CD14-positive monocyte (primary cell): ENCODE results near the gene SLC1A7. TPM values are rescaled to one million over a fixed set of nuclear protein-coding genes. Genes with fewer than 3 reads are reported as not detected.
A peak's percentile ranks its signal among the peaks of the same experiment; 100 is the strongest.

Source experiments
- DNase-seq, 3 donors: peaks; one replicate each; pipeline ENCODE4 v3.0.0-alpha.2; 2011 to 2022
- H2AFZ ChIP-seq: 2 replicates; pipeline ENCODE4 v1.6.0; 2012; ENCODE audit warnings: mild to moderate bottlenecking, low read depth, low read length, inconsistent platforms; ENCODE audit not compliant: insufficient read depth, poor library complexity, severe bottlenecking
- H3K27ac ChIP-seq, 2 donors: 1 replicate in 1 of 2; 2 replicates in 1 of 2; pipeline ENCODE4 v1.5.1; 2012 to 2013; ENCODE audit warnings: low read length in 2 of 2, control low read depth in 1 of 2, inconsistent platforms in 1 of 2, low read depth in 1 of 2, mild to moderate bottlenecking in 1 of 2
- H3K27me3 ChIP-seq, 2 donors: one replicate each; pipeline versions ENCODE4 v1.6.0 to v1.6.1; 2011 to 2013; ENCODE audit warnings: low read length in 2 of 2; ENCODE audit not compliant: control insufficient read depth in 2 of 2, insufficient read depth in 2 of 2
- H3K36me3 ChIP-seq, 2 donors: replicated peaks in 1 of 2; 1 replicate in 1 of 2; 2 replicates in 1 of 2; pipeline versions ENCODE4 v1.5.1 to v1.6.1; 2012 to 2013; ENCODE audit warnings: low read length in 2 of 2, control low read depth in 1 of 2, inconsistent platforms in 1 of 2, mild to moderate bottlenecking in 1 of 2; ENCODE audit not compliant: insufficient read depth in 2 of 2, control insufficient read depth in 1 of 2
- H3K4me1 ChIP-seq, 2 donors: 1 replicate in 1 of 2; 2 replicates in 1 of 2; pipeline versions ENCODE4 v1.5.1 to v1.6.1; 2012 to 2013; ENCODE audit warnings: low read length in 2 of 2, control low read depth in 1 of 2, inconsistent platforms in 1 of 2, mild to moderate bottlenecking in 1 of 2, moderate library complexity in 1 of 2; ENCODE audit not compliant: insufficient read depth in 2 of 2, control insufficient read depth in 1 of 2
- H3K4me2 ChIP-seq: replicated peaks from 2 replicates; pipeline ENCODE3; 2012; ENCODE audit warnings: low read length, moderate library complexity, mild to moderate bottlenecking; ENCODE audit not compliant: poor library complexity, severe bottlenecking; ENCODE audit errors: extremely low read depth
- H3K4me3 ChIP-seq, 3 experiments: fragments of 200-600 bp in 1 of 3; sonication (generic) in 1 of 3; replicated peaks in 1 of 3; 1 replicate in 2 of 3; 2 replicates in 1 of 3; pipeline ENCODE4 v1.5.1; 2011 to 2013; ENCODE audit warnings: low read length in 3 of 3, mild to moderate bottlenecking in 3 of 3, control low read depth in 2 of 3, low read depth in 2 of 3, inconsistent platforms in 1 of 3, moderate library complexity in 1 of 3
- H3K79me2 ChIP-seq: 2 replicates; pipeline ENCODE4 v1.6.0; 2012; ENCODE audit warnings: mild to moderate bottlenecking, control low read depth, inconsistent platforms, low read length, moderate library complexity; ENCODE audit not compliant: insufficient read depth
- H3K9ac ChIP-seq: 2 replicates; pipeline ENCODE4 v1.6.0; 2017; ENCODE audit warnings: low read length, mild to moderate bottlenecking; ENCODE audit not compliant: insufficient read depth, poor library complexity, severe bottlenecking
- H3K9me3 ChIP-seq, 2 donors: replicated peaks in 1 of 2; 1 replicate in 1 of 2; 2 replicates in 1 of 2; pipeline versions ENCODE4 v1.5.1 to v1.6.1; 2012 to 2013; ENCODE audit warnings: low read length in 2 of 2, control low read depth in 1 of 2; ENCODE audit not compliant: control insufficient read depth in 1 of 2, insufficient read depth in 1 of 2
- H4K20me1 ChIP-seq: 2 replicates; pipeline ENCODE4 v1.6.0; 2012; ENCODE audit warnings: mild to moderate bottlenecking, low read length, control low read depth, moderate library complexity; ENCODE audit not compliant: insufficient read depth
- H3K27ac Mint-ChIP-seq, 7 donors: one replicate each; pipeline ENCODE4 v1.8.0; 2020; ENCODE audit warnings: mild to moderate bottlenecking in 7 of 7, mixed read lengths in 7 of 7, moderate library complexity in 6 of 7, inconsistent platforms in 2 of 7
- H3K27me3 Mint-ChIP-seq, 3 donors: one replicate each; pipeline ENCODE4 v1.8.0; 2021 to 2022; ENCODE audit warnings: low read depth in 3 of 3, mild to moderate bottlenecking in 3 of 3, mixed read lengths in 3 of 3, moderate library complexity in 3 of 3, inconsistent platforms in 1 of 3
- H3K36me3 Mint-ChIP-seq, 2 donors: one replicate each; pipeline ENCODE4 v1.8.0; 2020; ENCODE audit warnings: mixed read lengths in 2 of 2, inconsistent platforms in 1 of 2, mild to moderate bottlenecking in 1 of 2
- H3K4me1 Mint-ChIP-seq: one replicate; pipeline ENCODE4 v1.8.0; 2020; ENCODE audit warnings: mild to moderate bottlenecking, mixed read lengths
- H3K4me3 Mint-ChIP-seq, 2 donors: one replicate each; pipeline ENCODE4 v1.8.0; 2020; ENCODE audit warnings: mild to moderate bottlenecking in 2 of 2, mixed read lengths in 2 of 2, moderate library complexity in 1 of 2
- H3K9me3 Mint-ChIP-seq, 7 donors: one replicate each; pipeline ENCODE4 v1.8.0; 2020 to 2022; ENCODE audit warnings: mixed read lengths in 7 of 7, mild to moderate bottlenecking in 6 of 7, moderate library complexity in 6 of 7, inconsistent platforms in 2 of 7
- CTCF ChIP-seq: fragments of 200-600 bp; IDR thresholded peaks from one replicate; pipeline ENCODE4 v1.8.0; 2022; ENCODE audit warnings: antibody characterized with exemption, mild to moderate bottlenecking
- WGBS: methylation state at CpG from one replicate; pipeline ENCODE4 v1.1.5; 2013; ENCODE audit warnings: missing lambda C conversion rate; ENCODE audit not compliant: insufficient coverage; 5-methylcytosine and 5-hydroxymethylcytosine counted together
- intact Hi-C, 2 donors: fragments of 100-400 bp; cut with micrococcal nuclease; formaldehyde crosslinking; loops; one replicate each; pipeline versions ENCODE4 v1.15.0 to v1.15.1; 2023
- polyA plus RNA-seq, 3 donors: library from polyadenylated mRNA; depleted of rRNA in 1 of 3; unstranded in 2 of 3; stranded (reverse) in 1 of 3; fragments of 300-500 nt in 2 of 3; fragments of >200 nt in 1 of 3; fragmentation: Illumina TruSeq in 2 of 3; gene quantifications; 1 replicate in 2 of 3; 2 replicates in 1 of 3; pipeline ENCODE4 v1.2.3, GENCODE V29; 2012 to 2021

SLC1A7 gene
- polyA plus RNA-seq, 3 donors, result not detected

- Mint-ChIP-seq H3K4me3 (no peak overlapping the region), H3K27ac (peak overlapping the region in 1 of 7 donors; percentile 20), H3K36me3 (no peaks in the 10 kb centered on the region), H3K27me3 (peaks cover 3 to 6% (median 5%) of the 10 kb centered on the region in 3 donors), H3K4me1 (peaks cover 18% of the 10 kb centered on the region), H3K9me3 (peaks cover 0 to 7% (median 0%) of the 10 kb centered on the region in 7 donors)
- Histone ChIP-seq H4K20me1 (no peaks in the 10 kb centered on the region), H3K79me2 (no peaks in the 10 kb centered on the region), H3K27me3 (no peaks in the 10 kb centered on the region), H3K36me3 (no peaks in the 10 kb centered on the region), H3K4me2 (no peak overlapping the region), H3K27ac (no peak overlapping the region), H3K9ac (no peak overlapping the region), H2AFZ (no peak overlapping the region), H3K4me3 (no peak overlapping the region), H3K9me3 (no peaks in the 10 kb centered on the region), H3K4me1 (peaks cover 18 to 19% of the 10 kb centered on the region in 2 donors)
- 95% methylated on average over 20 of the region's 24 CpGs for WGBS
- intact Hi-C loops, result no loop called here
- DNase-seq, result no peak
- TF ChIP-seq CTCF, result no peak
These were observed 27.6 kb downstream of the SLC1A7 start for GRCh38 chr1:53114581-53115400.

DNA sequence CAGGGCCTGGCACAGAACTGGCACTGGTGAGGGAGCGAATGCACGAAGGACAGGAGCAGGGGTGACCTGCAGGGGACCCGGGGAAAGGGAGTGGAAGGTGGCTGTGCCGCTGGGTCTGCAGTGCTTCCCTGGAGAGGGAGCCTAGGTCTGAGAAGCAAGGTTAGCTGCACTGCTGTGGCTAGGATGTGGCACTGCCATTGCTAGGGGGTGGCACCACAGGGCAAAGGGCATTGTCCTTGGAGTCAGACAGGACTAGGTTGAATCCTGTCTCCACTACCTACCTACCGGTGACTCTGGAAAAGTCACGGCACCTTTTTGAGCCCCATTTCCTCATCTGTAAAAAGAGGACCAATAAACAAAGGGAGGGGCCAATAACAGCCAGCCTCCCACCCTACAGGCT lies 28.3 kb downstream of the SLC1A7 start:
- H2AFZ ChIP-seq, result no peak overlapping the region
- H3K79me2 ChIP-seq, result no peaks in the 10 kb centered on the region
- H3K9me3 Mint-ChIP-seq, result peaks cover 0 to 7% (median 0%) of the 10 kb centered on the region in 7 donors
- intact Hi-C loops, result no loop called here
- H3K36me3 ChIP-seq, result no peaks in the 10 kb centered on the region
- no peak overlapping the region for H3K4me3 Mint-ChIP-seq
- no peaks in the 10 kb centered on the region for H3K36me3 Mint-ChIP-seq
- H3K27me3 Mint-ChIP-seq, result peaks cover 4 to 6% (median 5%) of the 10 kb centered on the region in 3 donors
- H3K9ac ChIP-seq, result no peak overlapping the region
- H3K27ac Mint-ChIP-seq, result peak overlapping the region in 1 of 7 donors; percentile 49
- H3K9me3 ChIP-seq, result no peaks in the 10 kb centered on the region
- no peak overlapping the region for H3K4me3 ChIP-seq
- no peaks in the 10 kb centered on the region for H3K27me3 ChIP-seq
- no peak overlapping the region for H3K4me2 ChIP-seq
- no peaks in the 10 kb centered on the region for H4K20me1 ChIP-seq
- no peak overlapping the region for H3K27ac ChIP-seq
- H3K4me1 ChIP-seq, result peaks cover 25 to 26% of the 10 kb centered on the region in 2 donors
- 94% methylated on average over 5 of the region's 6 CpGs for WGBS
- H3K4me1 Mint-ChIP-seq, result peaks cover 25% of the 10 kb centered on the region
- no peak for TF ChIP-seq CTCF
- no peak for DNase-seq
